Stimulated activated CD4-positive, alpha-beta T cell treated with anti-CD3 and anti-CD28 coated beads, Interleukin-1b, Interleukin-23, amount 100 ng/mL, for 4 hours (primary cell): ENCODE data around the gene EDRF1.

Experiments used
- DNase-seq, 2 donors: peaks; one replicate each; pipeline ENCODE4 v3.0.0-alpha.2; 2020; ENCODE audit warnings: low read depth in 2 of 2

EDRF1 gene

GRCh38 chr10:125792342-125793300 is 73.1 kb downstream of the EDRF1 start:
- no peak for DNase-seq

- DNase-seq, result no peak
Observed at GRCh38 chr10:125795128-125795527, 75.6 kb downstream of the EDRF1 start.

- no peak for DNase-seq
Observed at GRCh38 chr10:125795637-125796190, 76.2 kb downstream of the EDRF1 start.

- no peak for DNase-seq
Observed at GRCh38 chr10:125797424-125797823, 77.9 kb downstream of the EDRF1 start.

GRCh38 chr10:125797994-125798662 is 78.6 kb downstream of the EDRF1 start:
- no peak for DNase-seq

- DNase-seq, result no peak
Observed at GRCh38 chr10:125799451-125800182, 80.1 kb downstream of the EDRF1 start.

- no peak for DNase-seq
Observed at GRCh38 chr10:125801574-125801973, 82.1 kb downstream of the EDRF1 start.

GRCh38 chr10:125802131-125802530 is 82.6 kb downstream of the EDRF1 start:
- DNase-seq, result no peak

- DNase-seq, result no peak
Observed at GRCh38 chr10:125802739-125803138, 83.2 kb downstream of the EDRF1 start.

GRCh38 chr10:125808047-125808446 is 88.5 kb downstream of the EDRF1 start:
- DNase-seq, result no peak

- no peak for DNase-seq
Observed at GRCh38 chr10:125811251-125811650, 91.7 kb downstream of the EDRF1 start.

GRCh38 chr10:125812128-125812750 is 92.7 kb downstream of the EDRF1 start:
- no peak for DNase-seq
